GM18870 (cell line): ENCODE measurements around the gene HNRNPM.

Experiments
- ATAC-seq: cut with Tn5 transposase; IDR thresholded peaks from one replicate; pipeline ENCODE4 v1.9.1; 2021; ENCODE audit warnings: moderate library complexity; ENCODE audit not compliant: unreplicated experiment

The HNRNPM gene

GRCh38 chr19:8459095-8459494 is 14.3 kb downstream of the HNRNPM start:
- ATAC-seq = no peak

GRCh38 chr19:8459520-8460270 is 14.9 kb downstream of the HNRNPM start:
- no peak for ATAC-seq

- ATAC-seq = no peak
Observed at GRCh38 chr19:8460516-8461298, 15.9 kb downstream of the HNRNPM start.

- ATAC-seq = no peak
Observed at GRCh38 chr19:8461376-8461775, 16.6 kb downstream of the HNRNPM start.

- no peak for ATAC-seq
Observed at GRCh38 chr19:8461891-8462290, 17.1 kb downstream of the HNRNPM start.

- no peak for ATAC-seq
Observed at GRCh38 chr19:8462571-8462970, 17.8 kb downstream of the HNRNPM start.

GRCh38 chr19:8463365-8463764 is 18.6 kb downstream of the HNRNPM start:
- ATAC-seq = no peak

- no peak for ATAC-seq
Observed at GRCh38 chr19:8466018-8466417, 21.2 kb downstream of the HNRNPM start.

- no peak for ATAC-seq
Observed at GRCh38 chr19:8468124-8468523, 23.3 kb downstream of the HNRNPM start.

GRCh38 chr19:8468761-8469373 is 24.1 kb downstream of the HNRNPM start:
- no peak for ATAC-seq

- ATAC-seq = no peak
Observed at GRCh38 chr19:8469613-8470368, 25.0 kb downstream of the HNRNPM start.

GRCh38 chr19:8473648-8474476 is 29.1 kb downstream of the HNRNPM start:
- no peak for ATAC-seq

- ATAC-seq = no peak
Observed at GRCh38 chr19:8475005-8475404, 30.2 kb downstream of the HNRNPM start.

- ATAC-seq = no peak
Observed at GRCh38 chr19:8476524-8476923, 31.7 kb downstream of the HNRNPM start.

GRCh38 chr19:8477889-8478288 is 33.1 kb downstream of the HNRNPM start:
- ATAC-seq = no peak

- no peak for ATAC-seq
Observed at GRCh38 chr19:8478598-8478997, 33.8 kb downstream of the HNRNPM start.

GRCh38 chr19:8481201-8481600 is 36.4 kb downstream of the HNRNPM start:
- ATAC-seq = no peak

- no peak for ATAC-seq
Observed at GRCh38 chr19:8481616-8482015, 36.8 kb downstream of the HNRNPM start.

GRCh38 chr19:8482696-8483095 is 37.9 kb downstream of the HNRNPM start:
- no peak for ATAC-seq

- no peak for ATAC-seq
Observed at GRCh38 chr19:8483165-8483564, 38.4 kb downstream of the HNRNPM start.
